GM12801 (cell line): Measurements from ENCODE around the gene PTH1R.

Experiments
- TF ChIP-seq, protein P1 (sequence below): IDR thresholded peaks from one replicate; pipeline ENCODE4 v1.5.1; 2011; ENCODE audit warnings: control low read depth; ENCODE audit not compliant: insufficient read length; ENCODE audit errors: extremely low read depth

The PTH1R gene

DNA sequence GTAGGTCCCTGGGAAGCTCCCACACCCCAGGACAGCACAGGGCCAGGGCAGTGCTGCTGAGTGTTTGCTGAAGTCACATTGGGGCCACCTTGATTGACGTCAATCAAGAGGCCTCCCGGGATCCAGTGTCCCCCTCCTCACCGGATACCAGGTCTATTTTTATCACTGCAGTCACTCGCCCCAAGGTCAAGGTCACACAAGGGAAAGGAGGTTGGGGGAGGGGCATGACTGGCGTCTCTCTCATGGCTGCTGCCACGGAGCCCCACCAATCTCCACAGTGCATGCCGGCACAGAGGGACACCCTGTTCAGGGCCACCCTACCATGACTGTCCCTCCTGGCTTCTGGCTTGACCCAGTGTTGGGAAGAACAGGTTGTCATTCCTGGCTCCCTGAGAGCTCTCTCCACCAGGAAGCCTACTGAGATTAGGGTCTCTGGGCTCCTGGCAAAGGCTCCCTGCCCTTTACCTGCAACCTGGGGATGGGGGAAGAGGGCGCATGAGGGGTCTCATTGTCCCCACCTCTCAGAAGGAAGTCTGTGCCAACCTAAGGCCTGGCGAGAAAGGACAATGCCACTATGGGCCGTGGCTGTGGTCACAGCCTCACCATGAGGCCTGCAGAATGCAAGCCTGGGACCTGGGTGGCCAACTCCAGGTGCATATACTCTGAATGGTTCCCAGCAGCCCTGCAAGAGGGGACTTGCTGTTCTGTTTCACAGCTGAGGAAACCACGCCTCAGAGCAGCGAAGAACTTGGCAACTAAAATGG lies 15.7 kb upstream of the PTH1R start:
- TF ChIP-seq, protein P1, sequence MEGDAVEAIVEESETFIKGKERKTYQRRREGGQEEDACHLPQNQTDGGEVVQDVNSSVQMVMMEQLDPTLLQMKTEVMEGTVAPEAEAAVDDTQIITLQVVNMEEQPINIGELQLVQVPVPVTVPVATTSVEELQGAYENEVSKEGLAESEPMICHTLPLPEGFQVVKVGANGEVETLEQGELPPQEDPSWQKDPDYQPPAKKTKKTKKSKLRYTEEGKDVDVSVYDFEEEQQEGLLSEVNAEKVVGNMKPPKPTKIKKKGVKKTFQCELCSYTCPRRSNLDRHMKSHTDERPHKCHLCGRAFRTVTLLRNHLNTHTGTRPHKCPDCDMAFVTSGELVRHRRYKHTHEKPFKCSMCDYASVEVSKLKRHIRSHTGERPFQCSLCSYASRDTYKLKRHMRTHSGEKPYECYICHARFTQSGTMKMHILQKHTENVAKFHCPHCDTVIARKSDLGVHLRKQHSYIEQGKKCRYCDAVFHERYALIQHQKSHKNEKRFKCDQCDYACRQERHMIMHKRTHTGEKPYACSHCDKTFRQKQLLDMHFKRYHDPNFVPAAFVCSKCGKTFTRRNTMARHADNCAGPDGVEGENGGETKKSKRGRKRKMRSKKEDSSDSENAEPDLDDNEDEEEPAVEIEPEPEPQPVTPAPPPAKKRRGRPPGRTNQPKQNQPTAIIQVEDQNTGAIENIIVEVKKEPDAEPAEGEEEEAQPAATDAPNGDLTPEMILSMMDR = no peak

DNA sequence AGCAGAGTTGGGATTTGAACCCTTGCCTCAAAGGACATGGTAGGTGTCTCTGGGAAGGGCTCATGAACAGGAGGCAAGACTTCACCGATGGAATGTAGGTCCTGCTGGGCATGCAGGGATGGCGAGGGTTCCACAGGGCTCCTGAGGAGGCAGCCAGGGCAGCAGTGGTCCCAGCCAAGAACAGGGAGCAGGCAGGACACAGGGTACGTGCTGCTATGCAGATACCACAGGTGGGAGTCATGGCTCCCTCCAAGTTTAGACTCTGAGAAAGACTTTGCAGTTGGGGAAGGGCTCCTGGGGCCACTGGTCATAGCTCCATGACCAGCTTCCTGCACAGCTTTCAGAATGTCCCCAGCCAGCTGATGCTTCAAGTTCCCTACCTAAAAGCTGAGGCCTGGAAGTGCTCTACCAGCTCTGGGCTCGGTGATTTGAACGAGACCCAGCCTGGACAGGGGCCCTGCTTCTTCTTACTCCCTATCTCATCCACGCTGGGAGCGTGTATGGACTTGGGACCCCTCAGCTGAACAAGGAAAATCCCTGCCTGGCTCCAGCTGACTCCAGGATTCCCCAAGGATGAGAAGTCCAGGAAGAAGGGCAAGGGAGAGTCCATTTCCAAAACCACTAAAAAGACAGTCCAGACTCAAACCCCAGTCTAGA lies 15.0 kb upstream of the PTH1R start:
- TF ChIP-seq, protein P1 = no peak

DNA sequence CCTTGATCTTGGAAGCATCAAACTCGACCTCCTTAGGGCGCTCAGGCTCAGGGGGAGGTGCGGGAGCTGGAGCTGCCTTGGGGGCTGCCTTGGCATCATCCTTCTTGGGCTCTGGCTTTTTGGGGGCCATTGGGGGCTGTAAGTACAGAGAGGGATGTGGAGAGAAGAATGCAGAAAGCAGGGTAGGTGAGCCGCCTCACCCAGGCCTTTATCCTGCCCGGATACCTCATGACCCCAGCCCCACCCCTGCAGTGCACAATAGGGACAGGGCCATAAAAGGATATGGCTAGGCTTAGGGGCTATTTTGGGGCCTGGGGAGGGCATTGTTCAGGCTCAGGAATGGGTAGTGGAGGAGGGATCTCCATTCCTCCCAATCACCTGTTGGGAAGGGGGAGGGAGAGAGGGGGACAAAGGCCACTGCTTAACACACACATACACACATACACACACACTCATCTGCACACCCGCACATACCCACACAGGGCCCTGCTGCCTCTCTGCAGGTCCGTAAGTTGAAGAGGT lies 14.2 kb upstream of the PTH1R start, which contains the start of gene MYL3:
TSS of gene MYL3 (minus strand) at position 184 of the 522 bp plus-strand sequence. CDS start at position 130, 54 bp downstream.
- TF ChIP-seq, protein P1 = no peak

DNA sequence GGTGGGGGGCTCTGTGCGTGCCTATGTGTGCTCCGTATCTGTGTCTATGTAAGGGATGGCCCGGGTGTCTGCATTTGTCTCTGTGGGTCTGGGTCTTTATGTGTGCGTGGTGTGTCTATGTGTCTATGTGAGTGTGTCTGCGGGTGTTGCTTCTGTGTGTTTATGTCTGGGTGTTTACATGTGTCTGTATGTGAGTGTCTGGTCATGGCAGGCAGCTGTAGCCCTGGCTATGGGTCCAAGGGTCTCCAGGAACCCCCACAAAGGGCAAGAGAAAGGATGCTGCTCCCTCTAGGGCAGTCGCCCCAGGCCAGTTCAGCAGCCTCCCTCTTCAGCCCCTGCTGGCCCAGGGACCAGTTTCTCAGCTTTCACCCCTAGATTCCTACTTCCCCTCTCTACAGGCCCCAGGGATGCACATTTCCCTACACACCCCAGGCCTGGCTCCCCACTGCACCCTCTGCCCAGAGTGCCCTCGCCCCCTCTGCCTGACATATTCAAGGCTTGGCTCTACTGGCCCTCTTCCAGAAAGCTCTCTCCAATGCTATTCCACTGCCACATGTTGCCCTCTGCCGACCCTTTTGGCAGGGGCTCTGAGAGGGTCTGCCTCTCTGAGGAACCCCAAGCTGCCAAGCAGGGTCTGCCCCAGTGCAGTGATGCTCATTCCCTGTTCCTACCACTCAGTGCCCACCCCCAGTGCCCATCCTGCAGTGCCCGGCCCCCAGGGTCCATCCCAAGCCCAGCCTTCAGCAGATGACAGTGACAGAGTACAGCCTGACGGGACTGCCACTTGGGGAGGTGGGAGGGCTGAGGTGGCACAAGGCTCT lies 13.2 kb upstream of the PTH1R start:
- TF ChIP-seq, protein P1 = no peak

- TF ChIP-seq, protein P1 = no peak
Observed at GRCh38 chr3:46865031-46865507, 12.5 kb upstream of the PTH1R start.

- TF ChIP-seq, protein P1 = no peak
Observed at GRCh38 chr3:46865546-46865945, 12.0 kb upstream of the PTH1R start.
